ENCODE data around the gene PEAK1.

PEAK1 gene

GRCh38 chr15:77083381-77084160 is 336.3 kb downstream of the PEAK1 start:
- DNase-seq (ENCODE audit: low read depth in 1 of 2, low spot score in 1 of 2): no peak
- Histone ChIP-seq H3K4me3 (replicated peaks; ENCODE audit: insufficient read depth, low read length) (no peak overlapping the region), H3K27me3 (ENCODE audit: insufficient read depth, poor library complexity, severe bottlenecking) (no peaks in the 10 kb centered on the region), H3K27ac (replicated peaks) (no peak overlapping the region)
- TF ChIP-seq POLR2AphosphoS5 (IDR thresholded peaks at IDR 0.05; ENCODE audit: low read depth): no peak
- no peak for TF ChIP-seq CTCF (IDR thresholded peaks at IDR 0.05; ENCODE audit: insufficient read depth, low read length)
- TF ChIP-seq GABPA (IDR thresholded peaks at IDR 0.05; ENCODE audit: low read depth): no peak
- no peak for TF ChIP-seq SPI1 (IDR thresholded peaks at IDR 0.05; ENCODE audit: borderline replicate concordance, low read depth)
- TF ChIP-seq, protein P1, sequence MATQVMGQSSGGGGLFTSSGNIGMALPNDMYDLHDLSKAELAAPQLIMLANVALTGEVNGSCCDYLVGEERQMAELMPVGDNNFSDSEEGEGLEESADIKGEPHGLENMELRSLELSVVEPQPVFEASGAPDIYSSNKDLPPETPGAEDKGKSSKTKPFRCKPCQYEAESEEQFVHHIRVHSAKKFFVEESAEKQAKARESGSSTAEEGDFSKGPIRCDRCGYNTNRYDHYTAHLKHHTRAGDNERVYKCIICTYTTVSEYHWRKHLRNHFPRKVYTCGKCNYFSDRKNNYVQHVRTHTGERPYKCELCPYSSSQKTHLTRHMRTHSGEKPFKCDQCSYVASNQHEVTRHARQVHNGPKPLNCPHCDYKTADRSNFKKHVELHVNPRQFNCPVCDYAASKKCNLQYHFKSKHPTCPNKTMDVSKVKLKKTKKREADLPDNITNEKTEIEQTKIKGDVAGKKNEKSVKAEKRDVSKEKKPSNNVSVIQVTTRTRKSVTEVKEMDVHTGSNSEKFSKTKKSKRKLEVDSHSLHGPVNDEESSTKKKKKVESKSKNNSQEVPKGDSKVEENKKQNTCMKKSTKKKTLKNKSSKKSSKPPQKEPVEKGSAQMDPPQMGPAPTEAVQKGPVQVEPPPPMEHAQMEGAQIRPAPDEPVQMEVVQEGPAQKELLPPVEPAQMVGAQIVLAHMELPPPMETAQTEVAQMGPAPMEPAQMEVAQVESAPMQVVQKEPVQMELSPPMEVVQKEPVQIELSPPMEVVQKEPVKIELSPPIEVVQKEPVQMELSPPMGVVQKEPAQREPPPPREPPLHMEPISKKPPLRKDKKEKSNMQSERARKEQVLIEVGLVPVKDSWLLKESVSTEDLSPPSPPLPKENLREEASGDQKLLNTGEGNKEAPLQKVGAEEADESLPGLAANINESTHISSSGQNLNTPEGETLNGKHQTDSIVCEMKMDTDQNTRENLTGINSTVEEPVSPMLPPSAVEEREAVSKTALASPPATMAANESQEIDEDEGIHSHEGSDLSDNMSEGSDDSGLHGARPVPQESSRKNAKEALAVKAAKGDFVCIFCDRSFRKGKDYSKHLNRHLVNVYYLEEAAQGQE (IDR thresholded peaks at IDR 0.05; ENCODE audit: insufficient replicate concordance, low read depth): no peak

GRCh38 chr15:77081971-77082370 is 337.9 kb downstream of the PEAK1 start:
- TF ChIP-seq GABPA (IDR thresholded peaks at IDR 0.05; ENCODE audit: low read depth) (no peak), SPI1 (IDR thresholded peaks at IDR 0.05; ENCODE audit: borderline replicate concordance, low read depth) (no peak)

DNA sequence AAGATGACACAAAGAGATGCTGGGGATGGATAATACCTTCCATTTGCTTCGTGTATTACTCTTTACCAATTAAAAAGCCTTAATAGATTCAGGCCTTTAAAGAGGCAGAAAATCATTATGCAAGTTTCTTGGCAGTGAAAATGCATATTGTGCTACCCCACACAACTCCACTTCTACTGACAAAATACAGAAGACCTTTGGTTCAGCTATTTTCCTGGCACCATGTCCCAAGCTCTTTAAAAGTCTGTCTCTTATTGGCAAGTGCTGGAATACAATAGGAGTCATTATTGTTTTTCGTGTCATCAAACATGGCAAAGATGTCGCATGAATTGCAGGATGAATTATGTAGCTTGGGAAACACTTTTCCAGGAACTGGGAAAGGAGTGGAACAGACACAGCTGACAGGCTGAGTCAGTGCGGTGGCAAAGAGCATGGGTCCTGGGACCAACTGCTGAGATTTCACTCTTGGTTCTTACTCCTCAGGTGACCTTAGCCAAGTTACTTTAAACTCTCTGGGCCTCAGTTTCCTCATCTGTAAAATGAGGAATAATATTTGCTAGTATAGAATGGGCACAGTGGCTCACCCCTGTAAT is 343.5 kb downstream of the PEAK1 start:
- Histone ChIP-seq H3K27ac (replicated peaks) (no peak overlapping the region), H3K27me3 (ENCODE audit: insufficient read depth, poor library complexity, severe bottlenecking) (no peaks in the 10 kb centered on the region), H3K4me3 (replicated peaks; ENCODE audit: insufficient read depth, low read length) (no peak overlapping the region)
- DNase-seq (ENCODE audit: low read depth in 1 of 2, low spot score in 1 of 2): no peak
- TF ChIP-seq, protein P1 (IDR thresholded peaks at IDR 0.05; ENCODE audit: insufficient replicate concordance, low read depth): no peak
- TF ChIP-seq SPI1 (IDR thresholded peaks at IDR 0.05; ENCODE audit: borderline replicate concordance, low read depth) (no peak), GABPA (IDR thresholded peaks at IDR 0.05; ENCODE audit: low read depth) (no peak), CTCF (IDR thresholded peaks at IDR 0.05; ENCODE audit: insufficient read depth, low read length) (no peak), POLR2AphosphoS5 (IDR thresholded peaks at IDR 0.05; ENCODE audit: low read depth) (no peak)

More at GRCh38 chr15:77081971-77082370, 337.9 kb downstream of the PEAK1 start:
- Histone ChIP-seq H3K27me3 (ENCODE audit: insufficient read depth, poor library complexity, severe bottlenecking) (no peaks in the 10 kb centered on the region), H3K4me3 (replicated peaks; ENCODE audit: insufficient read depth, low read length) (no peak overlapping the region), H3K27ac (replicated peaks) (no peak overlapping the region)
- DNase-seq (ENCODE audit: low read depth in 1 of 2, low spot score in 1 of 2): no peak

GRCh38 chr15:77075528-77075927 is 344.4 kb downstream of the PEAK1 start:
- H3K27me3 ChIP-seq (ENCODE audit: insufficient read depth, poor library complexity, severe bottlenecking): no peaks in the 10 kb centered on the region
- no peak overlapping the region for H3K4me3 ChIP-seq (replicated peaks; ENCODE audit: insufficient read depth, low read length)
- DNase-seq (ENCODE audit: low read depth in 1 of 2, low spot score in 1 of 2): no peak
- TF ChIP-seq GABPA (IDR thresholded peaks at IDR 0.05; ENCODE audit: low read depth) (no peak), CTCF (IDR thresholded peaks at IDR 0.05; ENCODE audit: insufficient read depth, low read length) (no peak), SPI1 (IDR thresholded peaks at IDR 0.05; ENCODE audit: borderline replicate concordance, low read depth) (no peak), POLR2AphosphoS5 (IDR thresholded peaks at IDR 0.05; ENCODE audit: low read depth) (no peak)
- TF ChIP-seq, protein P1 (IDR thresholded peaks at IDR 0.05; ENCODE audit: insufficient replicate concordance, low read depth): no peak
- no peak overlapping the region for H3K27ac ChIP-seq (replicated peaks)
